ENCODE results near the gene ELP5.

DNA sequence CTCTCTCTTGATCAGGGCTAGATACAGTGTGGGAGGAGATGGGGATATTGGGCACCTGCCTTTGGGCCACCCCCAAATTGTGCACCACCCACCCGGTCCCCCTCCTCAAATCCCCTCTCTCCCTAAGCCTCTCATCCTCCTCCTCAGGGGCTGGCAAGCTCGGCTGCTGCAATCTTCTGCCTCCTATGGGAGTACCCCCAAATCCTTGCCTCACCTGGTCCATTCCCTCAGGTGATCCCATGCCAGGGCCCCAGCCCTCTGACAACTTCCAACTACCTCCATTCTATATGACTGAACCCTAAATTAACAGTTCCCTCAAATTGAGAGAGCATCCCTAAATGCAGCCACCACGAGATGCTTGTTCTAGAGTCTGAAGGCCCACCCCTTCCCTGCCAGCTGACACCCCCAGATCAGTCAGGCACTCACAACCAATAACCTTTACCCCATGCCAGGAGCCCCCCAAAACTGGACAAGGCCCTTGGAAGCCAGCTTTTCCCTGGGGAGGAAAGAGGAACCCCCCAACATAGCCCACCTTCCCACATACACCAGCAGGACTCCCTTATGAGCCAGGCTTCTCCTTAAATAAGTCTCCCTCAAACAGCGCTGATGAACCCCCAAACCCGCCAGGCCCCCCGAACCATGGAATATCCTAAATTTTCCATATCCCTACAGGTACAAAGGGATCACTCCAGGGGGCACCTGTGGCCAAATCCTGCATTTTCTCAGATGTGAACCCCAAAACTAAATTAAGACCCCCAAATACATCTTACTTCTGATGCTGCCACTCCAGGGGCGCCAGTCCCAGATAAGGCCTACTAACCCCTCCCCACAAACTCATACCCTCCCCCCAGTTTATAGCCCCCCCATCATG lies 35.5 kb upstream of the ELP5 start:
- TF ChIP-seq GABPA (IDR thresholded peaks at IDR 0.05; ENCODE audit: low read depth), result no peak
- TF ChIP-seq, protein P1, sequence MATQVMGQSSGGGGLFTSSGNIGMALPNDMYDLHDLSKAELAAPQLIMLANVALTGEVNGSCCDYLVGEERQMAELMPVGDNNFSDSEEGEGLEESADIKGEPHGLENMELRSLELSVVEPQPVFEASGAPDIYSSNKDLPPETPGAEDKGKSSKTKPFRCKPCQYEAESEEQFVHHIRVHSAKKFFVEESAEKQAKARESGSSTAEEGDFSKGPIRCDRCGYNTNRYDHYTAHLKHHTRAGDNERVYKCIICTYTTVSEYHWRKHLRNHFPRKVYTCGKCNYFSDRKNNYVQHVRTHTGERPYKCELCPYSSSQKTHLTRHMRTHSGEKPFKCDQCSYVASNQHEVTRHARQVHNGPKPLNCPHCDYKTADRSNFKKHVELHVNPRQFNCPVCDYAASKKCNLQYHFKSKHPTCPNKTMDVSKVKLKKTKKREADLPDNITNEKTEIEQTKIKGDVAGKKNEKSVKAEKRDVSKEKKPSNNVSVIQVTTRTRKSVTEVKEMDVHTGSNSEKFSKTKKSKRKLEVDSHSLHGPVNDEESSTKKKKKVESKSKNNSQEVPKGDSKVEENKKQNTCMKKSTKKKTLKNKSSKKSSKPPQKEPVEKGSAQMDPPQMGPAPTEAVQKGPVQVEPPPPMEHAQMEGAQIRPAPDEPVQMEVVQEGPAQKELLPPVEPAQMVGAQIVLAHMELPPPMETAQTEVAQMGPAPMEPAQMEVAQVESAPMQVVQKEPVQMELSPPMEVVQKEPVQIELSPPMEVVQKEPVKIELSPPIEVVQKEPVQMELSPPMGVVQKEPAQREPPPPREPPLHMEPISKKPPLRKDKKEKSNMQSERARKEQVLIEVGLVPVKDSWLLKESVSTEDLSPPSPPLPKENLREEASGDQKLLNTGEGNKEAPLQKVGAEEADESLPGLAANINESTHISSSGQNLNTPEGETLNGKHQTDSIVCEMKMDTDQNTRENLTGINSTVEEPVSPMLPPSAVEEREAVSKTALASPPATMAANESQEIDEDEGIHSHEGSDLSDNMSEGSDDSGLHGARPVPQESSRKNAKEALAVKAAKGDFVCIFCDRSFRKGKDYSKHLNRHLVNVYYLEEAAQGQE (IDR thresholded peaks at IDR 0.05; ENCODE audit: insufficient replicate concordance, low read depth), result no peak
- TF ChIP-seq, protein P2, sequence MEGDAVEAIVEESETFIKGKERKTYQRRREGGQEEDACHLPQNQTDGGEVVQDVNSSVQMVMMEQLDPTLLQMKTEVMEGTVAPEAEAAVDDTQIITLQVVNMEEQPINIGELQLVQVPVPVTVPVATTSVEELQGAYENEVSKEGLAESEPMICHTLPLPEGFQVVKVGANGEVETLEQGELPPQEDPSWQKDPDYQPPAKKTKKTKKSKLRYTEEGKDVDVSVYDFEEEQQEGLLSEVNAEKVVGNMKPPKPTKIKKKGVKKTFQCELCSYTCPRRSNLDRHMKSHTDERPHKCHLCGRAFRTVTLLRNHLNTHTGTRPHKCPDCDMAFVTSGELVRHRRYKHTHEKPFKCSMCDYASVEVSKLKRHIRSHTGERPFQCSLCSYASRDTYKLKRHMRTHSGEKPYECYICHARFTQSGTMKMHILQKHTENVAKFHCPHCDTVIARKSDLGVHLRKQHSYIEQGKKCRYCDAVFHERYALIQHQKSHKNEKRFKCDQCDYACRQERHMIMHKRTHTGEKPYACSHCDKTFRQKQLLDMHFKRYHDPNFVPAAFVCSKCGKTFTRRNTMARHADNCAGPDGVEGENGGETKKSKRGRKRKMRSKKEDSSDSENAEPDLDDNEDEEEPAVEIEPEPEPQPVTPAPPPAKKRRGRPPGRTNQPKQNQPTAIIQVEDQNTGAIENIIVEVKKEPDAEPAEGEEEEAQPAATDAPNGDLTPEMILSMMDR (IDR thresholded peaks at IDR 0.05; ENCODE audit: insufficient read depth, low read length), result no peak
- TF ChIP-seq POLR2AphosphoS5 (IDR thresholded peaks at IDR 0.05; ENCODE audit: low read depth), result no peak
